NCI-H446 treated with DMSO at 0.1 percent for 48 hours (cell line): ENCODE measurements around the gene C19orf85.
"Not testable (repeated sequence)": the region's sequence is repeated elsewhere in the genome, so short reads cannot be mapped to it uniquely, and the experiment has no call there.

Source experiments
- DNase-seq: peaks from one replicate; lab custom pipeline; 2025; lab: John Stamatoyannopoulos, UW

The C19orf85 gene

GRCh38 chr19:55464662-55465054 lies at the start of gene C19orf85:
Gene C19orf85 (minus strand): TSS chr19:55464751. CDS start chr19:55464554, 197 bp downstream.
- DNase-seq: no peak

- no peak for DNase-seq
Observed at GRCh38 chr19:55508120-55508519, 43.6 kb upstream of the C19orf85 start.

GRCh38 chr19:55504981-55505380 lies 40.4 kb upstream of the C19orf85 start:
- DNase-seq: no peak

- DNase-seq: no peak
Observed at GRCh38 chr19:55504252-55504603, 39.7 kb upstream of the C19orf85 start.

- peak; percentile 87 for DNase-seq
Observed at GRCh38 chr19:55503502-55504251, 39.1 kb upstream of the C19orf85 start.

GRCh38 chr19:55503157-55503501 lies 38.6 kb upstream of the C19orf85 start:
- no peak for DNase-seq

GRCh38 chr19:55502197-55502952 lies 37.8 kb upstream of the C19orf85 start:
- DNase-seq: no peak

GRCh38 chr19:55500368-55500952 lies 35.9 kb upstream of the C19orf85 start:
- DNase-seq: no peak

GRCh38 chr19:55498246-55498840 lies 33.8 kb upstream of the C19orf85 start:
- no peak for DNase-seq

- no peak for DNase-seq
Observed at GRCh38 chr19:55497763-55498162, 33.2 kb upstream of the C19orf85 start.

GRCh38 chr19:55496820-55497219 lies 32.3 kb upstream of the C19orf85 start:
- DNase-seq: not testable (repeated sequence)

GRCh38 chr19:55495646-55496349 lies 31.2 kb upstream of the C19orf85 start:
- DNase-seq: no peak

GRCh38 chr19:55494172-55494761 lies 29.7 kb upstream of the C19orf85 start:
- DNase-seq: no peak

- DNase-seq: no peak
Observed at GRCh38 chr19:55493645-55494171, 29.2 kb upstream of the C19orf85 start.

- DNase-seq: no peak
Observed at GRCh38 chr19:55493052-55493644, 28.6 kb upstream of the C19orf85 start.

GRCh38 chr19:55492362-55492944 lies 27.9 kb upstream of the C19orf85 start:
- DNase-seq: no peak

GRCh38 chr19:55491546-55492360 lies 27.2 kb upstream of the C19orf85 start:
- no peak for DNase-seq

GRCh38 chr19:55490478-55491432 lies 26.2 kb upstream of the C19orf85 start:
- no peak for DNase-seq
